SK-N-SH treated with all-trans-retinoic acid at 6 μM for 48 hours (cell line): Measurements from ENCODE around the gene NOL8.

Source experiments
- PPARA ChIP-seq: fragments of 250-450 bp; sonication (Bioruptor Pico); IDR thresholded peaks from 2 replicates; pipeline ENCODE4 v1.5.0; 2020; ENCODE audit warnings: mild to moderate bottlenecking, borderline replicate concordance
- TSHZ2 ChIP-seq: fragments of 250-450 bp; sonication (Bioruptor Pico); IDR thresholded peaks from 2 replicates; pipeline ENCODE4 v1.5.0; 2020; ENCODE audit warnings: mild to moderate bottlenecking, moderate library complexity

- TF ChIP-seq PPARA (CRISPR knock-in tag) (no peak), TSHZ2 (CRISPR knock-in tag) (no peak)
Measured at GRCh38 chr9:92293452-92294296, 31.5 kb downstream of the NOL8 start, which contains the start of gene IARS1.
